HepG2 (cell line): ENCODE results near the gene HSF4. TPM values are rescaled to one million over a fixed set of nuclear protein-coding genes. Genes with fewer than 3 reads are reported as not detected.

Experiments used
- ADNP ChIP-seq: sonication (generic); formaldehyde crosslinking; IDR thresholded peaks from 2 replicates; pipeline ENCODE4 v1.4.0; 2020; ENCODE audit warnings: missing genetic modification reagents
- ATAD3A ChIP-seq: sonication (generic); formaldehyde crosslinking; IDR thresholded peaks from 2 replicates; pipeline ENCODE4 v1.4.0; 2020; ENCODE audit warnings: missing genetic modification reagents
- CTCF ChIP-seq: sonication (generic); formaldehyde crosslinking; IDR thresholded peaks from 2 replicates; pipeline ENCODE4 v1.5.0; 2020; ENCODE audit warnings: mild to moderate bottlenecking, missing genetic modification reagents, moderate library complexity
- GMEB2 ChIP-seq: IDR thresholded peaks from 2 replicates; pipeline ENCODE4 v1.6.1; 2016; ENCODE audit warnings: missing biosample characterization, missing genetic modification reagents, low read depth
- IRF1 ChIP-seq: sonication (generic); formaldehyde crosslinking; IDR thresholded peaks from 2 replicates; pipeline ENCODE4 v1.4.0; 2020; ENCODE audit warnings: low read depth, mild to moderate bottlenecking, missing genetic modification reagents
- KDM5A ChIP-seq: fragments of 200-600 bp; sonication (generic); IDR thresholded peaks from 2 replicates; pipeline ENCODE4 v1.7.0; 2018; ENCODE audit warnings: antibody characterized with exemption, mild to moderate bottlenecking, low read length, borderline replicate concordance
- KDM5B ChIP-seq: sonication (generic); formaldehyde crosslinking; IDR thresholded peaks from 2 replicates; pipeline ENCODE4 v1.4.0; 2020; ENCODE audit warnings: missing genetic modification reagents, mild to moderate bottlenecking, borderline replicate concordance
- PAF1 ChIP-seq: IDR thresholded peaks from 2 replicates; pipeline ENCODE4 v1.6.1; 2016; ENCODE audit warnings: missing genetic modification reagents, missing compliant biosample characterization
- POGZ ChIP-seq: sonication (generic); formaldehyde crosslinking; IDR thresholded peaks from 2 replicates; pipeline ENCODE4 v1.4.0; 2020; ENCODE audit warnings: mild to moderate bottlenecking, missing genetic modification reagents
- RFXAP ChIP-seq: sonication (generic); formaldehyde crosslinking; IDR thresholded peaks from 2 replicates; pipeline ENCODE4 v1.4.0; 2020; ENCODE audit warnings: missing genetic modification reagents, borderline replicate concordance
- SALL1 ChIP-seq: sonication (generic); formaldehyde crosslinking; IDR thresholded peaks from 2 replicates; pipeline ENCODE4 v1.8.0; 2022; ENCODE audit warnings: mild to moderate bottlenecking, missing genetic modification reagents
- SUZ12 ChIP-seq: fragments of 150-350 bp; IDR thresholded peaks from 2 replicates; pipeline ENCODE4 v1.6.1; 2014; ENCODE audit warnings: low read depth, low read length
- TBL1XR1 ChIP-seq: fragments of 150-350 bp; IDR thresholded peaks from 2 replicates; pipeline ENCODE4 v1.6.1; 2014; ENCODE audit warnings: borderline replicate concordance, low read length; ENCODE audit not compliant: partially characterized antibody
- ZBTB37 ChIP-seq: sonication (generic); formaldehyde crosslinking; IDR thresholded peaks from 2 replicates; pipeline ENCODE4 v1.4.0; 2020; ENCODE audit warnings: mild to moderate bottlenecking, missing genetic modification reagents
- ZNF280B ChIP-seq: sonication (generic); formaldehyde crosslinking; IDR thresholded peaks from 2 replicates; pipeline ENCODE4 v1.5.0; 2020; ENCODE audit warnings: missing genetic modification reagents, mild to moderate bottlenecking, borderline replicate concordance
- ZNF451 ChIP-seq: sonication (generic); formaldehyde crosslinking; IDR thresholded peaks from 2 replicates; pipeline ENCODE4 v1.5.0; 2020; ENCODE audit warnings: mild to moderate bottlenecking, missing genetic modification reagents
- ZNF468 ChIP-seq: sonication (generic); formaldehyde crosslinking; IDR thresholded peaks from 2 replicates; pipeline ENCODE4 v1.8.0; 2022; ENCODE audit warnings: mild to moderate bottlenecking, moderate library complexity, missing genetic modification reagents
- ZNF512 ChIP-seq: sonication (generic); formaldehyde crosslinking; IDR thresholded peaks from 2 replicates; pipeline ENCODE4 v1.4.0; 2020; ENCODE audit warnings: mild to moderate bottlenecking, missing genetic modification reagents
- ZNF652 ChIP-seq: IDR thresholded peaks from 2 replicates; pipeline ENCODE4 v1.6.1; 2016; ENCODE audit warnings: low read depth, borderline replicate concordance
- ZSCAN31 ChIP-seq: sonication (generic); formaldehyde crosslinking; IDR thresholded peaks from 2 replicates; pipeline ENCODE4 v1.5.0; 2020; ENCODE audit warnings: low read depth, mild to moderate bottlenecking, missing genetic modification reagents
- polyA plus RNA-seq, 8 experiments: library from polyadenylated mRNA; depleted of rRNA in 3 of 8; stranded (reverse) in 7 of 8; unstranded in 1 of 8; fragments of >200 nt; fragmentation: Illumina TruSeq in 4 of 8; extraction: Trizol in 4 of 8; gene quantifications; 2 replicates each; pipeline versions ENCODE4 v1.2.1 to v1.2.3, GENCODE V29; 2011 to 2016; ENCODE audit warnings: low read depth in 4 of 8, missing spikeins in 1 of 8, mixed read lengths in 1 of 8; ENCODE audit not compliant: insufficient read depth in 1 of 8
- total RNA-seq, 5 experiments: library from RNA; depleted of rRNA; stranded (reverse); fragments of >200 nt; fragmentation: Illumina TruSeq; extraction: Trizol; gene quantifications; 2 replicates each; pipeline ENCODE4 v1.2.3, GENCODE V29; 2016; ENCODE audit warnings: low read depth in 1 of 5

The HSF4 gene
- total and polyA plus RNA-seq, 2 of the 13 experiments (the other 11 are each of a cell fraction or from before 2014, with no cell fraction given) = 3.5 to 16.9 TPM

GRCh38 chr16:67191995-67192681 lies 27.6 kb downstream of the HSF4 start, which contains the start of gene E2F4 (continued):
- no peak for TF ChIP-seq ZBTB37 (CRISPR knock-in tag)
- peak; percentile 84 for TF ChIP-seq KDM5A
- no peak for TF ChIP-seq ATAD3A (CRISPR knock-in tag)
- peak; percentile 84 for TF ChIP-seq SALL1
- TF ChIP-seq ZNF468 = no peak
- TF ChIP-seq RFXAP (CRISPR knock-in tag) = peak; percentile 74; the same call in 1 of the 2 replicates
- peak; percentile 41 for TF ChIP-seq CTCF (CRISPR knock-in tag)
- no peak for TF ChIP-seq SUZ12
- TF ChIP-seq KDM5B (CRISPR knock-in tag) = peak; percentile 92; the same call in 1 of the 2 replicates
- TF ChIP-seq ZNF512 = no peak
- no peak for TF ChIP-seq GMEB2 (CRISPR knock-in tag)
- TF ChIP-seq IRF1 (CRISPR knock-in tag) = no peak
- 0 out of 2 replicates have a peak, but pooled peaks have one; percentile 41 for TF ChIP-seq ZNF652 (CRISPR knock-in tag)
- 0 out of 2 replicates have a peak, but pooled peaks have one; percentile 19 for TF ChIP-seq ZNF451 (CRISPR knock-in tag)
- peak; percentile 53 for TF ChIP-seq ZNF280B
- TF ChIP-seq ZSCAN31 (CRISPR knock-in tag) = peak; percentile 66; the same call in 1 of the 2 replicates
- no peak for TF ChIP-seq PAF1 (CRISPR knock-in tag)
- no peak for TF ChIP-seq ADNP (CRISPR knock-in tag)
- peak; percentile 83 for TF ChIP-seq POGZ
- peak; percentile 61 for TF ChIP-seq TBL1XR1
